ENCODE data around the gene RNF5. TPM values are rescaled to one million over a fixed set of nuclear protein-coding genes. Genes with fewer than 3 reads are reported as not detected.
A peak's percentile ranks its signal among the peaks of the same experiment; 100 is the strongest.

The RNF5 gene
- total and polyA plus RNA-seq, 9 of the 15 experiments (the other 6 are each of a cell fraction or from before 2014, with no cell fraction given): 62.2 to 245 (median 129) TPM

DNA sequence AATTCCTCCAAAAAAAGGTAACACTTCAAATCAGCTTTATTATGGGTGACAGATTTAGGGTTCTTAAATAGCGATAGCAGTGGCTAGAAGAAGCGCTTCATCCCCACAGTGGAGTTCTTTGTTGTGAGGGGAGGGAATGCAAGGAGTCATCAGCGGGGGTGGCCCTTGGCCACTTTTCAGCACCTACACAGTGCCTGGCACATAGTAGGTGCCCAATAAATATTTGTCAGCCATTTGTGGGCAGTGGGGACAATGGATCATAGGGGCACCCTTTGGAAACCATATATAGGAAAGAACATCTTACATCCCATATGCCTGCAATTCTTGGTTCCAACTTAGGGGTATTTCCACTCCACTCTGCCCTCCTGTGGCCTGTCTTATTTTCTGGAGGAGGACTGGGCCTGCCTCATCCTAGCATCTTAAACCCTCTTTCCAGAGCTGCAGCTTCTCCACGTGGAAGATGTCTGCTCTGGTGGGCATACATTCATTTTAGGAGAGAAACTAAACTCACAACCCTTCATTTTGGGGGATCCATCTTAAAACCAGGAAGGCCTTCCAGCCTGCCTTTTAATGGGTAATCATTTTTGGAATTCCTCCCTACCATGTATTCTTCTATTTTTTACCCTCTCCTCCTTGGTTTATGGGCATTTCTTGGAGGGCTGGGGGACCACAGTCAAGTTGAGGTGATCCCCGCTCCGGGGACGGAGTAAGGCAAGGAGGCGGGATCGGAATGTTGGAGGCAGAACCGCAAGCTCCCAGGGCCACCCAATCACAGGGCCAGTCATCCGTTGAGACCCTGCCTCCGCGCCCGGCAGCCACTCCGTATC lies 16.8 kb downstream of the RNF5 start (continued):
- TF ChIP-seq, protein P1, sequence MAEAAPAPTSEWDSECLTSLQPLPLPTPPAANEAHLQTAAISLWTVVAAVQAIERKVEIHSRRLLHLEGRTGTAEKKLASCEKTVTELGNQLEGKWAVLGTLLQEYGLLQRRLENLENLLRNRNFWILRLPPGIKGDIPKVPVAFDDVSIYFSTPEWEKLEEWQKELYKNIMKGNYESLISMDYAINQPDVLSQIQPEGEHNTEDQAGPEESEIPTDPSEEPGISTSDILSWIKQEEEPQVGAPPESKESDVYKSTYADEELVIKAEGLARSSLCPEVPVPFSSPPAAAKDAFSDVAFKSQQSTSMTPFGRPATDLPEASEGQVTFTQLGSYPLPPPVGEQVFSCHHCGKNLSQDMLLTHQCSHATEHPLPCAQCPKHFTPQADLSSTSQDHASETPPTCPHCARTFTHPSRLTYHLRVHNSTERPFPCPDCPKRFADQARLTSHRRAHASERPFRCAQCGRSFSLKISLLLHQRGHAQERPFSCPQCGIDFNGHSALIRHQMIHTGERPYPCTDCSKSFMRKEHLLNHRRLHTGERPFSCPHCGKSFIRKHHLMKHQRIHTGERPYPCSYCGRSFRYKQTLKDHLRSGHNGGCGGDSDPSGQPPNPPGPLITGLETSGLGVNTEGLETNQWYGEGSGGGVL (CRISPR knock-in tag; IDR thresholded peaks at IDR 0.05): no peak
- TF ChIP-seq ZNF407 (IDR thresholded peaks at IDR 0.05; ENCODE audit: low read depth): no peak
- TF ChIP-seq SNIP1 (IDR thresholded peaks at IDR 0.05; ENCODE audit: low read depth): no peak
- no peak for TF ChIP-seq ZNF143 (CRISPR knock-in tag; IDR thresholded peaks at IDR 0.05)
- TF ChIP-seq NCOR1 (IDR thresholded peaks at IDR 0.05): no peak
- no peak; the same call in 1 of the 2 replicates for TF ChIP-seq ZNF395 (CRISPR knock-in tag; IDR thresholded peaks at IDR 0.05)
- TF ChIP-seq RFX7 (CRISPR knock-in tag; IDR thresholded peaks at IDR 0.05): no peak
- no peak for TF ChIP-seq FOXA1 (IDR thresholded peaks at IDR 0.05; ENCODE audit: borderline replicate concordance)
- TF ChIP-seq, protein P2, sequence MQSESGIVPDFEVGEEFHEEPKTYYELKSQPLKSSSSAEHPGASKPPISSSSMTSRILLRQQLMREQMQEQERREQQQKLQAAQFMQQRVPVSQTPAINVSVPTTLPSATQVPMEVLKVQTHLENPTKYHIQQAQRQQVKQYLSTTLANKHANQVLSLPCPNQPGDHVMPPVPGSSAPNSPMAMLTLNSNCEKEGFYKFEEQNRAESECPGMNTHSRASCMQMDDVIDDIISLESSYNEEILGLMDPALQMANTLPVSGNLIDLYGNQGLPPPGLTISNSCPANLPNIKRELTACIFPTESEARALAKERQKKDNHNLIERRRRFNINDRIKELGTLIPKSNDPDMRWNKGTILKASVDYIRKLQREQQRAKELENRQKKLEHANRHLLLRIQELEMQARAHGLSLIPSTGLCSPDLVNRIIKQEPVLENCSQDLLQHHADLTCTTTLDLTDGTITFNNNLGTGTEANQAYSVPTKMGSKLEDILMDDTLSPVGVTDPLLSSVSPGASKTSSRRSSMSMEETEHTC (IDR thresholded peaks at IDR 0.05): no peak
- no peak for TF ChIP-seq XRCC3 (IDR thresholded peaks at IDR 0.05)
- no peak for TF ChIP-seq TCF7 (IDR thresholded peaks at IDR 0.05; ENCODE audit: borderline replicate concordance)
- TF ChIP-seq, protein P3, sequence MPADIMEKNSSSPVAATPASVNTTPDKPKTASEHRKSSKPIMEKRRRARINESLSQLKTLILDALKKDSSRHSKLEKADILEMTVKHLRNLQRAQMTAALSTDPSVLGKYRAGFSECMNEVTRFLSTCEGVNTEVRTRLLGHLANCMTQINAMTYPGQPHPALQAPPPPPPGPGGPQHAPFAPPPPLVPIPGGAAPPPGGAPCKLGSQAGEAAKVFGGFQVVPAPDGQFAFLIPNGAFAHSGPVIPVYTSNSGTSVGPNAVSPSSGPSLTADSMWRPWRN (IDR thresholded peaks at IDR 0.05; ENCODE audit: low read depth): no peak
- no peak for TF ChIP-seq MTF1 (CRISPR knock-in tag; IDR thresholded peaks at IDR 0.05; ENCODE audit: borderline replicate concordance)
- peak; percentile 12; the same call in 1 of the 2 replicates for TF ChIP-seq MTA1 (IDR thresholded peaks at IDR 0.05; ENCODE audit: borderline replicate concordance)

All from K562 (cell line).